T-helper 1 cell treated with Interleukin-12 subunit alpha and Interleukin-12 subunit beta and Interleukin-4 antibody, amounts not matched to agents 30 ng/mL and 1 ng/mL, for 36 hours (primary cell): ENCODE measurements around the gene SLC10A1. TPM values are rescaled to one million over a fixed set of nuclear protein-coding genes. Genes with fewer than 3 reads are reported as not detected.
"Not testable (repeated sequence)": the region's sequence is repeated elsewhere in the genome, so short reads cannot be mapped to it uniquely, and the experiment has no call there.

Source experiments
- intact Hi-C: fragments of 100-400 bp; cut with micrococcal nuclease; formaldehyde crosslinking; loops from one replicate; pipeline ENCODE4 v1.15.1; 2024
- total RNA-seq: library from RNA; stranded (reverse); gene quantifications from 2 replicates; pipeline ENCODE4 v1.2.3, GENCODE V29; 2022

Gene SLC10A1
- total RNA-seq, result not detected in 2 replicates

- intact Hi-C loops, result no loop called here
Observed at GRCh38 chr14:69796797-69797500, at the start of gene SLC10A1. TSS of gene SLC10A1 (minus strand) at chr14:69797241. CDS start at chr14:69797155, 86 bp downstream.

- intact Hi-C loops, result no loop called here
Observed at GRCh38 chr14:69845787-69846186, 48.7 kb upstream of the SLC10A1 start.

- intact Hi-C loops, result no loop called here
Observed at GRCh38 chr14:69845050-69845581, 48.1 kb upstream of the SLC10A1 start.

- intact Hi-C loops, result no loop called here
Observed at GRCh38 chr14:69844171-69844570, 47.1 kb upstream of the SLC10A1 start.

- intact Hi-C loops, result no loop called here
Observed at GRCh38 chr14:69842686-69843420, 45.8 kb upstream of the SLC10A1 start.

GRCh38 chr14:69841656-69842055 lies 44.6 kb upstream of the SLC10A1 start:
- intact Hi-C loops, result no loop called here

GRCh38 chr14:69839661-69840060 lies 42.6 kb upstream of the SLC10A1 start:
- intact Hi-C loops, result no loop called here

- intact Hi-C loops, result no loop called here
Observed at GRCh38 chr14:69838881-69839416, 41.9 kb upstream of the SLC10A1 start.

- intact Hi-C loops, result no loop called here
Observed at GRCh38 chr14:69828879-69829278, 31.8 kb upstream of the SLC10A1 start.

GRCh38 chr14:69828354-69828753 lies 31.3 kb upstream of the SLC10A1 start:
- intact Hi-C loops, result no loop called here

- intact Hi-C loops, result no loop called here
Observed at GRCh38 chr14:69827560-69827959, 30.5 kb upstream of the SLC10A1 start.

GRCh38 chr14:69822456-69822855 lies 25.4 kb upstream of the SLC10A1 start:
- intact Hi-C loops, result no loop called here

GRCh38 chr14:69820991-69821390 lies 23.9 kb upstream of the SLC10A1 start:
- intact Hi-C loops, result no loop called here

- intact Hi-C loops, result loop anchor here (5.0 kb wide), 1 partner anchor 217 kb away; no protein-coding TSS in a partner anchor
Observed at GRCh38 chr14:69819607-69820006, 22.6 kb upstream of the SLC10A1 start.

GRCh38 chr14:69818758-69819191 lies 21.7 kb upstream of the SLC10A1 start:
- intact Hi-C loops, result loop anchor here (1.0 to 5.0 kb wide), 5 partner anchors 210 to 750 kb away; no protein-coding TSS in a partner anchor

- intact Hi-C loops, result loop anchor here (5.0 kb wide), 1 partner anchor 214 kb away; no protein-coding TSS in a partner anchor
Observed at GRCh38 chr14:69816216-69816615, 19.2 kb upstream of the SLC10A1 start.

- intact Hi-C loops, result loop anchor here (5.0 kb wide), 1 partner anchor 213 kb away; no protein-coding TSS in a partner anchor
Observed at GRCh38 chr14:69815556-69815955, 18.5 kb upstream of the SLC10A1 start.

GRCh38 chr14:69814397-69814796 lies 17.4 kb upstream of the SLC10A1 start:
- intact Hi-C loops, result no loop called here

GRCh38 chr14:69813346-69813745 lies 16.3 kb upstream of the SLC10A1 start:
- intact Hi-C loops, result not testable (repeated sequence)

GRCh38 chr14:69812711-69813110 lies 15.7 kb upstream of the SLC10A1 start:
- intact Hi-C loops, result no loop called here

- intact Hi-C loops, result no loop called here
Observed at GRCh38 chr14:69811868-69812252, 14.8 kb upstream of the SLC10A1 start.
